GM23338 (cell line): ENCODE measurements around the gene KATNIP.

Source experiments
- CREB1 ChIP-seq: fragments of 250-450 bp; sonication (Bioruptor Pico); IDR thresholded peaks from 2 replicates; pipeline ENCODE4 v1.5.0; 2020; ENCODE audit warnings: low read depth, mild to moderate bottlenecking, moderate library complexity
- CTCF ChIP-seq, 2 experiments: fragments of 200-600 bp in 1 of 2; sonication (generic) in 1 of 2; conservative IDR thresholded peaks; 2 replicates each; pipeline versions ENCODE4 v1.5.1 to v1.6.1; 2016 to 2017; ENCODE audit warnings: antibody characterized with exemption in 2 of 2, low read depth in 2 of 2, mild to moderate bottlenecking in 2 of 2, moderate library complexity in 1 of 2
- EZH2 ChIP-seq: fragments of 200-600 bp; sonication (generic); IDR thresholded peaks from one replicate; pipeline ENCODE4 v1.8.0; 2017; ENCODE audit warnings: antibody characterized with exemption, mild to moderate bottlenecking, low read depth; ENCODE audit not compliant: unreplicated experiment
- EZH2phosphoT487 ChIP-seq: fragments of 200-600 bp; sonication (generic); IDR thresholded peaks from one replicate; pipeline ENCODE4 v1.8.1; 2018; ENCODE audit warnings: antibody characterized with exemption; ENCODE audit not compliant: unreplicated experiment
- JUNB ChIP-seq: IDR thresholded peaks from one replicate; pipeline ENCODE4 v1.6.1; 2016; ENCODE audit warnings: antibody characterized with exemption; ENCODE audit not compliant: unreplicated experiment
- POLR2AphosphoS5 ChIP-seq: IDR thresholded peaks from 2 replicates; pipeline ENCODE4 v1.6.1; 2016; ENCODE audit warnings: antibody characterized with exemption, low read depth
- STAT1 ChIP-seq: IDR thresholded peaks from one replicate; pipeline ENCODE4 v1.6.1; 2016; ENCODE audit warnings: antibody characterized with exemption; ENCODE audit not compliant: unreplicated experiment
- ZNF331 ChIP-seq: fragments of 250-450 bp; sonication (Bioruptor Pico); IDR thresholded peaks from 2 replicates; pipeline ENCODE4 v1.5.0; 2020; ENCODE audit warnings: low read depth, mild to moderate bottlenecking, moderate library complexity
- ZNF462 ChIP-seq: fragments of 250-450 bp; sonication (Bioruptor Pico); IDR thresholded peaks from 2 replicates; pipeline ENCODE4 v1.5.0; 2020; ENCODE audit warnings: mild to moderate bottlenecking, moderate library complexity
- TF ChIP-seq, protein P1 (sequence below): IDR thresholded peaks from one replicate; pipeline ENCODE4 v1.6.1; 2018; ENCODE audit warnings: antibody characterized with exemption; ENCODE audit not compliant: unreplicated experiment

DNA sequence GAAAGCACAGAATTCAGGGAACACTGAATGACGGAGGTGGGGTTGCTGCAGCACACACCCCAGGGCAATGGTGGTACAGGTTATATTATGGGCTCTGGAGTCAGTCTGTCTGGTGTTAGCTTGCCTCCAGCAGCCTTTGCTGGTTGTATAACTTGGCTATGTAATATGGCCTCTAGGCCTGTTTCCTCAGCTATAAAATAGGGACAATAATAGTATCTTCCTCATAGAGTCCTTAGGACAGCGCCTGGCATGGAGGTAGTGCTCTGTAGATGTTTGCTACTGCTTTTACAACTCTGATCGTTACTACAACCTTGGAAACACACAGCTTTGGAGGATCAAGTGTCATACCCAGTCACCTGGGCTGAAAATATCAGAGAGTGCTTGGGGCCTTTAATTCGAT, 31.7 kb upstream of the KATNIP start:
- TF ChIP-seq EZH2: no peak
- TF ChIP-seq ZNF331: no peak
- no peak for TF ChIP-seq CTCF (conservative IDR thresholded peaks at IDR 0.05; ENCODE audit: low read depth in 2 of 2)
- no peak for TF ChIP-seq POLR2AphosphoS5
- TF ChIP-seq, protein P1, sequence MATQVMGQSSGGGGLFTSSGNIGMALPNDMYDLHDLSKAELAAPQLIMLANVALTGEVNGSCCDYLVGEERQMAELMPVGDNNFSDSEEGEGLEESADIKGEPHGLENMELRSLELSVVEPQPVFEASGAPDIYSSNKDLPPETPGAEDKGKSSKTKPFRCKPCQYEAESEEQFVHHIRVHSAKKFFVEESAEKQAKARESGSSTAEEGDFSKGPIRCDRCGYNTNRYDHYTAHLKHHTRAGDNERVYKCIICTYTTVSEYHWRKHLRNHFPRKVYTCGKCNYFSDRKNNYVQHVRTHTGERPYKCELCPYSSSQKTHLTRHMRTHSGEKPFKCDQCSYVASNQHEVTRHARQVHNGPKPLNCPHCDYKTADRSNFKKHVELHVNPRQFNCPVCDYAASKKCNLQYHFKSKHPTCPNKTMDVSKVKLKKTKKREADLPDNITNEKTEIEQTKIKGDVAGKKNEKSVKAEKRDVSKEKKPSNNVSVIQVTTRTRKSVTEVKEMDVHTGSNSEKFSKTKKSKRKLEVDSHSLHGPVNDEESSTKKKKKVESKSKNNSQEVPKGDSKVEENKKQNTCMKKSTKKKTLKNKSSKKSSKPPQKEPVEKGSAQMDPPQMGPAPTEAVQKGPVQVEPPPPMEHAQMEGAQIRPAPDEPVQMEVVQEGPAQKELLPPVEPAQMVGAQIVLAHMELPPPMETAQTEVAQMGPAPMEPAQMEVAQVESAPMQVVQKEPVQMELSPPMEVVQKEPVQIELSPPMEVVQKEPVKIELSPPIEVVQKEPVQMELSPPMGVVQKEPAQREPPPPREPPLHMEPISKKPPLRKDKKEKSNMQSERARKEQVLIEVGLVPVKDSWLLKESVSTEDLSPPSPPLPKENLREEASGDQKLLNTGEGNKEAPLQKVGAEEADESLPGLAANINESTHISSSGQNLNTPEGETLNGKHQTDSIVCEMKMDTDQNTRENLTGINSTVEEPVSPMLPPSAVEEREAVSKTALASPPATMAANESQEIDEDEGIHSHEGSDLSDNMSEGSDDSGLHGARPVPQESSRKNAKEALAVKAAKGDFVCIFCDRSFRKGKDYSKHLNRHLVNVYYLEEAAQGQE: no peak
- TF ChIP-seq JUNB: no peak
- TF ChIP-seq EZH2phosphoT487: no peak
- no peak for TF ChIP-seq ZNF462 (CRISPR knock-in tag)
- no peak for TF ChIP-seq STAT1
- TF ChIP-seq CREB1: no peak
